ENCODE measurements around the gene GINS1. TPM values are rescaled to one million over a fixed set of nuclear protein-coding genes. Genes with fewer than 3 reads are reported as not detected.

GINS1 gene
- total RNA-seq, 1 experiment from 2014 or later, result 74.3 TPM

- H3K36me3 Mint-ChIP-seq (ENCODE audit: insufficient read depth in 1 of 3, low read depth in 3 of 3), result peaks cover 50 to 72% (median 71%) of the 10 kb centered on the region in 3 experiments
These were observed 72.7 kb downstream of the GINS1 start for GRCh38 chr20:25480156-25480555.

More at GRCh38 chr20:25480156-25480555, 72.7 kb downstream of the GINS1 start:
- no peak overlapping the region for H4K5ac ChIP-seq (ENCODE audit: insufficient read length, low read depth, low read length)
- no peak for TF ChIP-seq CTCF (conservative IDR thresholded peaks at IDR 0.05)
- no peak overlapping the region for H3K4me2 ChIP-seq (ENCODE audit: insufficient read depth, insufficient read length, low read length)
- no peak overlapping the region for H4K8ac ChIP-seq (replicated peaks; ENCODE audit: insufficient read length, low read depth, low read length)
- no peak overlapping the region for H2AFZ ChIP-seq (ENCODE audit: low read length)
- no peak overlapping the region for H2BK15ac ChIP-seq (ENCODE audit: low read depth, low read length)
- WGBS (ENCODE audit: extremely low coverage, insufficient read length, low lambda C conversion rate), result no CpG with 5 or more reads among the region's 7 CpGs
- no peak overlapping the region for H3K4ac ChIP-seq (ENCODE audit: low read depth, low read length)
- no peaks in the 10 kb centered on the region for H3K27me3 ChIP-seq (ENCODE audit: insufficient read depth, low read length)
- no peak overlapping the region for H4K91ac ChIP-seq (ENCODE audit: insufficient read length, low read depth, low read length)
- no peak overlapping the region for H3T11ph ChIP-seq (ENCODE audit: low read length)
- DNase-seq, result no peak
- H2BK5ac ChIP-seq (ENCODE audit: insufficient read length, low read length), result no peak overlapping the region
- no peak overlapping the region for H3K27ac ChIP-seq (ENCODE audit: insufficient read length, low read depth, low read length)
- H3K4me1 ChIP-seq (ENCODE audit: insufficient read depth, low read length), result no peaks in the 10 kb centered on the region
- H3K27me3 Mint-ChIP-seq (ENCODE audit: low read depth), result no peaks in the 10 kb centered on the region
- no peaks in the 10 kb centered on the region for H4K20me1 ChIP-seq (ENCODE audit: control insufficient read depth, insufficient read depth, insufficient read length)
- no peak overlapping the region for H2BK12ac ChIP-seq (ENCODE audit: insufficient read length, low read depth, low read length)
- H3K23ac ChIP-seq (ENCODE audit: insufficient read length, low read depth, low read length), result no peak overlapping the region
- no peak overlapping the region for H2AK5ac ChIP-seq (ENCODE audit: insufficient read length, low read length)
- H3K4me3 Mint-ChIP-seq, result no peak overlapping the region
- no peak overlapping the region for H2BK120ac ChIP-seq (ENCODE audit: low read depth, low read length, poor library complexity, severe bottlenecking)
- H3K9me3 ChIP-seq (ENCODE audit: control insufficient read depth, low read depth, low read length), result no peaks in the 10 kb centered on the region
- no peaks in the 10 kb centered on the region for H3K79me1 ChIP-seq (ENCODE audit: insufficient read depth, low read depth, low read length, poor library complexity, severe bottlenecking)
- H3K23me2 ChIP-seq (ENCODE audit: insufficient read length, low read depth, low read length, poor library complexity, severe bottlenecking), result no peaks in the 10 kb centered on the region
- peak overlapping the region in 2 of 3 experiments; percentile 23 to 70; a peak in 2 of 7 replicates for H3K27ac Mint-ChIP-seq
- no peaks in the 10 kb centered on the region for H3K79me2 ChIP-seq (ENCODE audit: insufficient read depth, low read length)
- peaks cover 0 to 7% of the 10 kb centered on the region in 2 experiments; a peak in 2 of 4 replicates for H3K4me1 Mint-ChIP-seq
- H3K18ac ChIP-seq (ENCODE audit: insufficient read length, low read depth, low read length), result no peak overlapping the region
- H3K14ac ChIP-seq (ENCODE audit: insufficient read depth, low read length), result no peak overlapping the region
- no peaks in the 10 kb centered on the region; a peak in 1 of 5 replicates for H3K9me3 Mint-ChIP-seq
- no peak overlapping the region for H3K56ac ChIP-seq (ENCODE audit: insufficient read length, low read depth, low read length)
- H2BK20ac ChIP-seq (ENCODE audit: low read depth, low read length, poor library complexity, severe bottlenecking), result no peak overlapping the region
- H3K9ac ChIP-seq (ENCODE audit: extremely low read depth, insufficient read length, low read length), result no peak overlapping the region
